ENCODE measurements around the gene PACSIN1.

DNA sequence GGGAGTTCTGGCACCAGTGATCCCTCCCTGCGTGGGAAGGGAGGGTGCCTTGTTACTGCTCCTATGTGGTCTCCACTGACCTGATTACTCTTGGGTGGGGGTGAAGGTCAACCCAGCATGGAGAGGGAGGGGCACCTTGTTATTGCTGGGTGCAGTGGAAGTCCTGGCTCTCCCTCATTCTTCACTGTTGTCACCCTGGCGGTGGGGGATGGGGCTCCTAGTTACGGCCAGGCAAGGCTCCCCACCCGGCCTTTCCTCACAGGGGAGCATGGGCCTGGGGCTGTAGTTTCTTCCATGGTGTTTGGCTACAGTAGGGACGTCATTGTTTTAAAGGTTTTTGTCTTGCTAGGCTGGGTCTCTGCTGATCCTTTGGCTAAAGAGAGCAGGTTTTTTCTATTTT, 40.8 kb downstream of the PACSIN1 start:
- TF ChIP-seq, protein P1, sequence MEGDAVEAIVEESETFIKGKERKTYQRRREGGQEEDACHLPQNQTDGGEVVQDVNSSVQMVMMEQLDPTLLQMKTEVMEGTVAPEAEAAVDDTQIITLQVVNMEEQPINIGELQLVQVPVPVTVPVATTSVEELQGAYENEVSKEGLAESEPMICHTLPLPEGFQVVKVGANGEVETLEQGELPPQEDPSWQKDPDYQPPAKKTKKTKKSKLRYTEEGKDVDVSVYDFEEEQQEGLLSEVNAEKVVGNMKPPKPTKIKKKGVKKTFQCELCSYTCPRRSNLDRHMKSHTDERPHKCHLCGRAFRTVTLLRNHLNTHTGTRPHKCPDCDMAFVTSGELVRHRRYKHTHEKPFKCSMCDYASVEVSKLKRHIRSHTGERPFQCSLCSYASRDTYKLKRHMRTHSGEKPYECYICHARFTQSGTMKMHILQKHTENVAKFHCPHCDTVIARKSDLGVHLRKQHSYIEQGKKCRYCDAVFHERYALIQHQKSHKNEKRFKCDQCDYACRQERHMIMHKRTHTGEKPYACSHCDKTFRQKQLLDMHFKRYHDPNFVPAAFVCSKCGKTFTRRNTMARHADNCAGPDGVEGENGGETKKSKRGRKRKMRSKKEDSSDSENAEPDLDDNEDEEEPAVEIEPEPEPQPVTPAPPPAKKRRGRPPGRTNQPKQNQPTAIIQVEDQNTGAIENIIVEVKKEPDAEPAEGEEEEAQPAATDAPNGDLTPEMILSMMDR (IDR thresholded peaks at IDR 0.05; ENCODE audit: insufficient read depth, low read length, poor library complexity, severe bottlenecking): no peak
- no peak for TF ChIP-seq EZH2phosphoT487 (conservative IDR thresholded peaks at IDR 0.05; ENCODE audit: low read length)

Data from SU-DHL-6 (cell line).